GM10266 (cell line): Measurements from ENCODE around the gene TNNC1.

ENCODE experiments used
- DNase-seq: peaks from one replicate; pipeline ENCODE4 v3.0.0; 2012; ENCODE audit errors: extremely low spot score
- TF ChIP-seq, protein P1 (sequence below): IDR thresholded peaks from 2 replicates; pipeline ENCODE4 v1.5.1; 2012; ENCODE audit warnings: mild to moderate bottlenecking, low read depth; ENCODE audit not compliant: control insufficient read depth, insufficient read depth; ENCODE audit errors: missing control alignments

Gene TNNC1

DNA sequence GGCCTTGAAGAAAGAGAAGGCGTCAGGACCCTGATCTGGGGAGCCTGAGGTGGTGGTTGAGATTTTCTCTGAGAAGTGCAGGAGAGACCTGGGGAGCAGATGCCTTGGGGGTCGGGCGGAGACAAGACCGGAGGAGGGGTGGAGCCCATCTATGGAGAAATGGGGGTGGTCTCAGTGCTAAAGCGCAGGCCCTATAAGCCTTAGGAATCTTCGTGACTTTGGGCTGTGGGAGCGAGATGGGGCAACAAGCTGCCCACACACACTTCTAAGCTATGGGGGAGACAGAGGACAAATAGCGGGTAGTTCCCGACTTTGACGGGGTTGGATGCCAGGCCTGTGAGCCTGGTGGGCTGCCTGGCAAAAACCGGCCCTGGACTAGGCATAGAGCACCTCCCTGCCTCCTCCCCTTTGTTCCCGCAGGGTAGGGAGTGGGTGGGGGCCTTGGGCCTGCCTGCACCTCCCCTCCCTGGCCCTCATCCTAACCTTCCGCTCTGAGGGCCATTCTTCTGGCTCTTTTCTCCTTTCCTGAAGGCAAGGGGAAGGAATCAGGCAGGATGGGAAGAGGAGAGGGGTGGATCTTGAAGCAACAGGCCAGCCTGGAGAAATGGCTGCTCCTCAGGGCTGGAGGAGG is 2.4 kb upstream of the TNNC1 start:
- DNase-seq = no peak
- TF ChIP-seq, protein P1, sequence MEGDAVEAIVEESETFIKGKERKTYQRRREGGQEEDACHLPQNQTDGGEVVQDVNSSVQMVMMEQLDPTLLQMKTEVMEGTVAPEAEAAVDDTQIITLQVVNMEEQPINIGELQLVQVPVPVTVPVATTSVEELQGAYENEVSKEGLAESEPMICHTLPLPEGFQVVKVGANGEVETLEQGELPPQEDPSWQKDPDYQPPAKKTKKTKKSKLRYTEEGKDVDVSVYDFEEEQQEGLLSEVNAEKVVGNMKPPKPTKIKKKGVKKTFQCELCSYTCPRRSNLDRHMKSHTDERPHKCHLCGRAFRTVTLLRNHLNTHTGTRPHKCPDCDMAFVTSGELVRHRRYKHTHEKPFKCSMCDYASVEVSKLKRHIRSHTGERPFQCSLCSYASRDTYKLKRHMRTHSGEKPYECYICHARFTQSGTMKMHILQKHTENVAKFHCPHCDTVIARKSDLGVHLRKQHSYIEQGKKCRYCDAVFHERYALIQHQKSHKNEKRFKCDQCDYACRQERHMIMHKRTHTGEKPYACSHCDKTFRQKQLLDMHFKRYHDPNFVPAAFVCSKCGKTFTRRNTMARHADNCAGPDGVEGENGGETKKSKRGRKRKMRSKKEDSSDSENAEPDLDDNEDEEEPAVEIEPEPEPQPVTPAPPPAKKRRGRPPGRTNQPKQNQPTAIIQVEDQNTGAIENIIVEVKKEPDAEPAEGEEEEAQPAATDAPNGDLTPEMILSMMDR = no peak

GRCh38 chr3:52455283-52456168 is 1.7 kb upstream of the TNNC1 start, which contains the start of gene NISCH:
Gene NISCH, plus strand, starts transcription at chr3:52455604. Its CDS starts 38 bp downstream, at chr3:52455642.
- peak; percentile 97 for DNase-seq
- TF ChIP-seq, protein P1 = no peak

DNA sequence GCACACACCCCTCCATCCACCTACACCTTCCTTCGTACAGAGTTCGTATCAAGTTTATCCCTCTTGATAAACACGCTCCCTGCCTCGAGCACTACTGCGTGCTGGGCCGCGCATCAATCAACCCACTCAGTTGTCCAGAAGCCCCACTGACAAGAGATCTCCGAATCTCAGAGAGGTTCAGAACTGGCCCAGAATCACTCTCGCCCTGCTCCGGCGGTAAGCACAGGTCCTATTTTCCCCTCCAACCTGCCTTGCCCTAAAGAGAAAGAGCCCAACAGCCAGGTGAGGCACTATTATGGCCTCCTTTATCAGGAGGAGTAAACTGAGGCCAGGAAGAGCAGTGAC is 1.1 kb upstream of the TNNC1 start:
- TF ChIP-seq, protein P1 = no peak
- DNase-seq = no peak

DNA sequence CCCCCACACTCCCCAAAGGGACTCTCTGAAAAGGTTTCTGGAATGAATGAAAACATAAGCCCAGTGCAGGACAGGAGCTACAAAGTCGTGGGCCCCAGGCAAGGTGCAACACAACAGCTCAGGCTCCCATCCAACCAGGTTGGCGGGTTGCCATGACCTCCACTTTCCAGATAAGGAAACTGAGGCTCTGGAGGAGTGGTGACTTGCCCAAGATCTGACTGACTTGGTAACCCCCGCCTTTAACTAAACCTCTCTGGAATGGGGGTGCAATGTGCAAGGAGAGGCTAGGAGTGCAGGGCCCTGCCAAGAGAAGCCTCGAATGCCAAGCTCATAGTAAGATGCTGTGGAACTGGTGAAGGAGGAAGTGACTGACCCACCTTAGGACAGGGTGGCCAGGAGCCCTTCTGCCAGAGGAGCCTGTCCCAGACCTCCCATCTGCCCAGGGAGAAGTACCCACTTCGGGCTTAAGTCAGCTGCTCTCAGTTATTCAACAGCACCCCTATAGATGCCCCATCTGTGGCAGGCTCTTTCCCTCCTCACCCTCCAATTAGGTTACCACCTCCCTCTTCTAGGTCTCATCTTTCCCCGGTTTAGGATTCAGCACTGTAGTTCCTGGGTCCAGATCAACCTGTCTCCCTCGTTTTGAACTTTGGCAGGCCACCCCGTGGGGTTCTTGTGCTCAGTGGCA is 553 bp upstream of the TNNC1 start:
- peak; percentile 32 for DNase-seq
- TF ChIP-seq, protein P1 = no peak

- no peak for DNase-seq
- TF ChIP-seq, protein P1 = no peak
These were observed 1.1 kb downstream of the TNNC1 start for GRCh38 chr3:52452570-52453221.

GRCh38 chr3:52452126-52452525 is 1.7 kb downstream of the TNNC1 start:
- TF ChIP-seq, protein P1 = no peak
- no peak for DNase-seq
